Fibroblast of the aortic adventitia (primary cell): ENCODE measurements around the gene ZNF33A. TPM values are rescaled to one million over a fixed set of nuclear protein-coding genes. Genes with fewer than 3 reads are reported as not detected.

Experiments used
- DNase-seq: peaks from one replicate; pipeline ENCODE4 v3.0.0-alpha.2; 2010; ENCODE audit warnings: low read depth
- H3K4me3 ChIP-seq: 2 replicates; pipeline ENCODE4 v1.5.1; 2011; ENCODE audit warnings: low read depth, mild to moderate bottlenecking, control low read depth, low read length, moderate library complexity
- CTCF ChIP-seq: IDR thresholded peaks from 2 replicates; pipeline ENCODE4 v1.5.1; 2011; ENCODE audit warnings: mild to moderate bottlenecking, low read length, control low read depth, inconsistent platforms; ENCODE audit not compliant: insufficient read depth
- total RNA-seq: library from RNA; depleted of rRNA; stranded (reverse); fragments of >200 nt; gene quantifications from 2 replicates; pipeline ENCODE4 v1.2.3, GENCODE V29; 2012; ENCODE audit warnings: low replicate concordance

ZNF33A gene
- 19.3 and 21.4 TPM in 2 replicates for total RNA-seq

GRCh38 chr10:38010119-38010903 lies at the start of gene ZNF33A:
Gene ZNF33A, plus strand, starts transcription at chr10:38010675. Its CDS starts 1,667 bp downstream, at chr10:38012342.
- peak; percentile 93 for DNase-seq

GRCh38 chr10:37965006-37965405 lies 45.5 kb upstream of the ZNF33A start:
- no peak for TF ChIP-seq CTCF
- H3K4me3 ChIP-seq = no peak overlapping the region
- no peak for DNase-seq

More at GRCh38 chr10:38010119-38010903, at the start of gene ZNF33A:
- H3K4me3 ChIP-seq = peak within 1 kb of the TSS; percentile 81
- TF ChIP-seq CTCF = no peak

- TF ChIP-seq CTCF = no peak
- no peak overlapping the region for H3K4me3 ChIP-seq
- no peak for DNase-seq
Observed at GRCh38 chr10:37972396-37972795, 38.1 kb upstream of the ZNF33A start.

DNA sequence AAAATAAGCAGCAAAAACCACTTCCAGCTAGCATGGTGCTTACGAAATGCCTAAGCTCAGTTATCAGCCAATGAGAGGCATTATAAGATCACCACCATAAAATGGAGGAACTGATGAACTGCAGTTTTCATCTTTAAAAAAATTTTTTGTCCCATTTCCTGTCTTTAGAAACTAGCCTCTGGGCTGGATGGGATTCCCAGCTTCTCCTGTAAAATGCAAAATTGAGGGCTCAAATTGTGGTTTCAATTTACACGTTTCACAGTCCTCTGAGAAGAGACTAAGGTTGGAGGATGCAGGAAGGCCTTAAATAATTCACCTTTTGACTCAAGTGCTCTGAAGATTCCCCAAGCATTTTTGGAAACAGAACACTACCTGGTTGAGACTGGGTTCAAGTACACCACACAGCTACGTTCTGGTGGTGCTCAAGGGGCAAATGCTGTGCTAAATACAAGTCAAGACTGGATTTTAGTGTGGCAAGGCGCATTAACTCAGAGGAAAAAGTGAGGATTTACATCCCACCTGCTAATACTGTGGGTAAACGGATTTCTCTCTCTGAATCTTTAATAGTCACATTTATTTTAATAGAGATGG lies 35.0 kb upstream of the ZNF33A start:
- DNase-seq = peak; percentile 35
- no peak for TF ChIP-seq CTCF
- peak overlapping the region; percentile 88 for H3K4me3 ChIP-seq

- DNase-seq = peak; percentile 99
- H3K4me3 ChIP-seq = peak within 1 kb of the TSS; percentile 88
- peak; percentile 93 for TF ChIP-seq CTCF
Observed at GRCh38 chr10:37976091-37976879, 34.2 kb upstream of the ZNF33A start, which contains the start of gene ZNF25. Gene ZNF25, minus strand, starts transcription at chr10:37976647. Its CDS starts 4,925 bp downstream, at chr10:37971722.

- peak overlapping the region; percentile 68 for H3K4me3 ChIP-seq
- no peak for DNase-seq
- TF ChIP-seq CTCF = no peak
Observed at GRCh38 chr10:37976880-37977203, 33.6 kb upstream of the ZNF33A start.
